WTC11 (cell line): Measurements from ENCODE around the gene KRTAP10-3. TPM values are rescaled to one million over a fixed set of nuclear protein-coding genes. Genes with fewer than 3 reads are reported as not detected.

Source experiments
- ATAC-seq: fragments of 200-7000 bp; cut with Tn5 transposase; 2 replicates; pipeline ENCODE4 v1.10.0; 2021; ENCODE audit warnings: mild to moderate bottlenecking, moderate library complexity
- CTCF ChIA-PET: fragments of 300-600 bp; sonication (Branson Sonifier 250); formaldehyde crosslinking; loops from one replicate; lab custom pipeline; 2021; ENCODE audit warnings: antibody characterized with exemption; lab: Charles Lee
- POLR2A ChIA-PET: fragments of 350-600 bp; sonication (Branson Sonifier 250); formaldehyde crosslinking; loops from one replicate; lab custom pipeline; 2021; ENCODE audit warnings: antibody characterized with exemption; lab: Charles Lee
- DNase-seq: peaks from one replicate; pipeline ENCODE4 v3.0.0; 2021; ENCODE audit warnings: low spot score
- H3K27ac Mint-ChIP-seq: 2 replicates; pipeline ENCODE4 v1.8.0; 2021; ENCODE audit warnings: mixed read lengths
- H3K27me3 Mint-ChIP-seq: 2 replicates; pipeline ENCODE4 v1.8.0; 2021; ENCODE audit warnings: low read depth, mild to moderate bottlenecking, moderate library complexity, mixed read lengths
- H3K36me3 Mint-ChIP-seq: 2 replicates; pipeline ENCODE4 v1.8.0; 2021; ENCODE audit warnings: mixed read lengths
- H3K4me1 Mint-ChIP-seq: 2 replicates; pipeline ENCODE4 v1.8.0; 2022; ENCODE audit warnings: mixed read lengths
- H3K4me3 Mint-ChIP-seq: 2 replicates; pipeline ENCODE4 v1.8.0; 2021; ENCODE audit warnings: mild to moderate bottlenecking, moderate library complexity, mixed read lengths
- H3K9me3 Mint-ChIP-seq: 2 replicates; pipeline ENCODE4 v1.8.0; 2021; ENCODE audit warnings: mixed read lengths
- ATF1 ChIP-seq: sonication (generic); formaldehyde crosslinking; IDR thresholded peaks from 2 replicates; pipeline ENCODE4 v1.8.1; 2023; ENCODE audit warnings: mild to moderate bottlenecking, moderate library complexity, missing genetic modification reagents
- ELF4 ChIP-seq: sonication (generic); formaldehyde crosslinking; IDR thresholded peaks from 2 replicates; pipeline ENCODE4 v1.8.1; 2022; ENCODE audit warnings: low read depth, mild to moderate bottlenecking, moderate library complexity, missing genetic modification reagents
- EMX1 ChIP-seq: fragments of 250-450 bp; sonication (Bioruptor Pico); IDR thresholded peaks from 2 replicates; pipeline ENCODE4 v1.8.0; 2021; ENCODE audit warnings: mild to moderate bottlenecking
- GABPB1 ChIP-seq: sonication (generic); formaldehyde crosslinking; IDR thresholded peaks from 2 replicates; pipeline ENCODE4 v1.8.1; 2023; ENCODE audit warnings: mild to moderate bottlenecking, missing genetic modification reagents
- GRHL2 ChIP-seq: fragments of 250-450 bp; sonication (Bioruptor Pico); IDR thresholded peaks from 2 replicates; pipeline ENCODE4 v1.8.0; 2022; ENCODE audit warnings: mild to moderate bottlenecking, moderate library complexity; ENCODE audit not compliant: insufficient replicate concordance, severe bottlenecking
- JAZF1 ChIP-seq: fragments of 250-450 bp; sonication (Bioruptor Pico); IDR thresholded peaks from 2 replicates; pipeline ENCODE4 v1.9.0; 2021; ENCODE audit warnings: moderate library complexity, mild to moderate bottlenecking, inconsistent platforms
- JUN ChIP-seq: sonication (generic); formaldehyde crosslinking; IDR thresholded peaks from 2 replicates; pipeline ENCODE4 v1.8.0; 2023; ENCODE audit warnings: mild to moderate bottlenecking, missing genetic modification reagents
- NFYB ChIP-seq: sonication (generic); formaldehyde crosslinking; conservative IDR thresholded peaks from 2 replicates; pipeline ENCODE4 v1.8.0; 2022; ENCODE audit warnings: low read depth, missing genetic modification reagents
- PRRX2 ChIP-seq: fragments of 250-450 bp; sonication (Bioruptor Pico); IDR thresholded peaks from 2 replicates; pipeline ENCODE4 v1.8.0; 2021; ENCODE audit warnings: mild to moderate bottlenecking
- RELA ChIP-seq: sonication (generic); formaldehyde crosslinking; IDR thresholded peaks from 2 replicates; pipeline ENCODE4 v1.8.1; 2022; ENCODE audit warnings: missing genetic modification reagents, mild to moderate bottlenecking, borderline replicate concordance
- RORB ChIP-seq: fragments of 250-450 bp; sonication (Bioruptor Pico); IDR thresholded peaks from 2 replicates; pipeline ENCODE4 v1.9.0; 2021; ENCODE audit warnings: mild to moderate bottlenecking
- TEAD4 ChIP-seq: sonication (generic); formaldehyde crosslinking; IDR thresholded peaks from 2 replicates; pipeline ENCODE4 v1.8.0; 2022; ENCODE audit warnings: mild to moderate bottlenecking, missing genetic modification reagents
- ZBTB21 ChIP-seq: sonication (generic); formaldehyde crosslinking; IDR thresholded peaks from 2 replicates; pipeline ENCODE4 v1.8.1; 2023; ENCODE audit warnings: mild to moderate bottlenecking, missing genetic modification reagents, borderline replicate concordance
- ZNF121 ChIP-seq: sonication (generic); formaldehyde crosslinking; IDR thresholded peaks from 2 replicates; pipeline ENCODE4 v1.8.0; 2023; ENCODE audit warnings: missing genetic modification reagents
- total RNA-seq: library from RNA; stranded (reverse); gene quantifications from 3 replicates; pipeline ENCODE4 v1.2.3, GENCODE V29; 2021
- TF ChIP-seq, protein P1 (sequence below): sonication (generic); formaldehyde crosslinking; IDR thresholded peaks from 2 replicates; pipeline ENCODE4 v1.8.1; 2022; ENCODE audit warnings: low read depth, mild to moderate bottlenecking, moderate library complexity, missing genetic modification reagents, borderline replicate concordance
- TF ChIP-seq, protein P2 (sequence below): sonication (generic); formaldehyde crosslinking; IDR thresholded peaks from 2 replicates; pipeline ENCODE4 v1.8.0; 2023; ENCODE audit warnings: missing genetic modification reagents
- TF ChIP-seq, protein P3 (sequence below): sonication (generic); formaldehyde crosslinking; IDR thresholded peaks from 2 replicates; pipeline ENCODE4 v1.8.1; 2022; ENCODE audit warnings: low read depth, missing genetic modification reagents, borderline replicate concordance
- TF ChIP-seq, protein P4 (sequence below): fragments of 250-450 bp; sonication (Bioruptor Pico); IDR thresholded peaks from 2 replicates; pipeline ENCODE4 v1.9.0; 2021; ENCODE audit warnings: mild to moderate bottlenecking
- TF ChIP-seq, protein P5 (sequence below): sonication (generic); formaldehyde crosslinking; IDR thresholded peaks from 2 replicates; pipeline ENCODE4 v1.8.1; 2022; ENCODE audit warnings: mild to moderate bottlenecking, moderate library complexity, missing genetic modification reagents
- TF ChIP-seq, protein P6 (sequence below): sonication (generic); formaldehyde crosslinking; IDR thresholded peaks from 2 replicates; pipeline ENCODE4 v1.8.1; 2023; ENCODE audit warnings: mild to moderate bottlenecking, missing genetic modification reagents, moderate library complexity
- TF ChIP-seq, protein P7 (sequence below): fragments of 200-600 bp; IDR thresholded peaks from 2 replicates; pipeline ENCODE4 v1.8.0; 2022; ENCODE audit warnings: antibody characterized with exemption
- TF ChIP-seq, protein P8 (sequence below): fragments of 250-450 bp; sonication (Bioruptor Pico); conservative IDR thresholded peaks from 2 replicates; pipeline ENCODE4 v1.9.0; 2021; ENCODE audit warnings: mild to moderate bottlenecking

Gene KRTAP10-3
- total RNA-seq, 1 experiment from 2014 or later: not detected

DNA sequence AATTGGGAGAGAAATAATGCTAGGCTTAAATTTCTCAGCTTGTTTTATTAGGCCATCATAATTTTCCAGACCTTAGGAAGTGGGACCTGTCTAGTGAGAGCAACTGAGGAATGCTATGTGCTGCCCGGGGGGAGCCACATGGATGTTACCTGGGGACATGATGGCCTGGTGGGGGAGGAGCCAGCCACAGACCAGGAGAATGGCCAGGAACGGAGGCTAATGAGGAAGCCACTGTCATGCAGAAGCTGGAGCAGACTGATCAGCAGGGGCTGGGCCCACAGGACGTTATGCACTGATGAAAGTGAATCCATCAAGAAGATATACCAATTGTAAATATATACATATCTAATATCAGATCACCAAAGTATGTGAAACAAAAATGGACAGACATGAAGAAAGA, 14.0 kb downstream of the KRTAP10-3 start:
- H3K27me3 Mint-ChIP-seq: peaks cover 5% of the 10 kb centered on the region; the same call in 1 of the 2 replicates
- peaks cover 8% of the 10 kb centered on the region for H3K36me3 Mint-ChIP-seq
- TF ChIP-seq, protein P1, sequence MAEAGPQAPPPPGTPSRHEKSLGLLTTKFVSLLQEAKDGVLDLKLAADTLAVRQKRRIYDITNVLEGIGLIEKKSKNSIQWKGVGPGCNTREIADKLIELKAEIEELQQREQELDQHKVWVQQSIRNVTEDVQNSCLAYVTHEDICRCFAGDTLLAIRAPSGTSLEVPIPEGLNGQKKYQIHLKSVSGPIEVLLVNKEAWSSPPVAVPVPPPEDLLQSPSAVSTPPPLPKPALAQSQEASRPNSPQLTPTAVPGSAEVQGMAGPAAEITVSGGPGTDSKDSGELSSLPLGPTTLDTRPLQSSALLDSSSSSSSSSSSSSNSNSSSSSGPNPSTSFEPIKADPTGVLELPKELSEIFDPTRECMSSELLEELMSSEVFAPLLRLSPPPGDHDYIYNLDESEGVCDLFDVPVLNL: no peak
- no peak for TF ChIP-seq JUN
- TF ChIP-seq ZNF121 (CRISPR knock-in tag): no peak
- TF ChIP-seq, protein P2, sequence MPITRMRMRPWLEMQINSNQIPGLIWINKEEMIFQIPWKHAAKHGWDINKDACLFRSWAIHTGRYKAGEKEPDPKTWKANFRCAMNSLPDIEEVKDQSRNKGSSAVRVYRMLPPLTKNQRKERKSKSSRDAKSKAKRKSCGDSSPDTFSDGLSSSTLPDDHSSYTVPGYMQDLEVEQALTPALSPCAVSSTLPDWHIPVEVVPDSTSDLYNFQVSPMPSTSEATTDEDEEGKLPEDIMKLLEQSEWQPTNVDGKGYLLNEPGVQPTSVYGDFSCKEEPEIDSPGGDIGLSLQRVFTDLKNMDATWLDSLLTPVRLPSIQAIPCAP (CRISPR knock-in tag): no peak
- no peak for TF ChIP-seq GABPB1 (CRISPR knock-in tag)
- no peak for TF ChIP-seq ZBTB21
- no peak for TF ChIP-seq RORB (CRISPR knock-in tag)
- no peak for TF ChIP-seq NFYB (CRISPR knock-in tag)
- TF ChIP-seq, protein P3, sequence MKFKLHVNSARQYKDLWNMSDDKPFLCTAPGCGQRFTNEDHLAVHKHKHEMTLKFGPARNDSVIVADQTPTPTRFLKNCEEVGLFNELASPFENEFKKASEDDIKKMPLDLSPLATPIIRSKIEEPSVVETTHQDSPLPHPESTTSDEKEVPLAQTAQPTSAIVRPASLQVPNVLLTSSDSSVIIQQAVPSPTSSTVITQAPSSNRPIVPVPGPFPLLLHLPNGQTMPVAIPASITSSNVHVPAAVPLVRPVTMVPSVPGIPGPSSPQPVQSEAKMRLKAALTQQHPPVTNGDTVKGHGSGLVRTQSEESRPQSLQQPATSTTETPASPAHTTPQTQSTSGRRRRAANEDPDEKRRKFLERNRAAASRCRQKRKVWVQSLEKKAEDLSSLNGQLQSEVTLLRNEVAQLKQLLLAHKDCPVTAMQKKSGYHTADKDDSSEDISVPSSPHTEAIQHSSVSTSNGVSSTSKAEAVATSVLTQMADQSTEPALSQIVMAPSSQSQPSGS: no peak
- TF ChIP-seq ELF4 (CRISPR knock-in tag): no peak
- no peak for TF ChIP-seq GRHL2 (CRISPR knock-in tag)
- TF ChIP-seq PRRX2: no peak
- ChIA-PET CTCF (interaction anchor here (0.6 kb wide), 1 partner anchor 34 kb away, joined by 3 read pairs; no protein-coding TSS in a partner anchor), POLR2A (no interaction called here)
- peaks cover 20% of the 10 kb centered on the region for H3K9me3 Mint-ChIP-seq
- H3K4me3 Mint-ChIP-seq: no peak overlapping the region
- DNase-seq (no peak), ATAC-seq (no peak)
- H3K27ac Mint-ChIP-seq: no peak overlapping the region
- H3K4me1 Mint-ChIP-seq: peaks cover 28% of the 10 kb centered on the region

DNA sequence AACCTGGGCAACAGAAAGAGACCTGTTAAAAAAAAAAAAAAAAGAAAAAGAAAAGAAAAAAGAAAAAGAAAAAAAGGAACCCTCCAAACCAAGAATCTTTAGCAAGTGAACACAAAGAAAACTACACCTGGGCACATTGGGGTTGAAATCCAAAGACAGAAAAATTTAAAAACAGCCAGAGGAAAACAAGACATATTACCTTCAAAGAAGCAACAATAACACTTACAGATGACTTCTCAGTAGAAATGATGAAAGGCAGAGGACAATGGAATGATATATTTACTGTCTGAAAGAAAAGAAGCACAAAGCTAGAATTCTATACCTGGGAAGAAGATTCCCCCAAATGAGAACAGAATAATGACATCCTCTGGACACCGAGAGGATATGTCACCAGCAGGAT, 15.9 kb downstream of the KRTAP10-3 start:
- CTCF ChIA-PET: no interaction called here
- no peak for ATAC-seq
- no peak for DNase-seq
- Mint-ChIP-seq H3K27ac (no peak overlapping the region), H3K4me1 (peaks cover 9% of the 10 kb centered on the region), H3K27me3 (peaks cover 5% of the 10 kb centered on the region; the same call in 1 of the 2 replicates), H3K4me3 (no peak overlapping the region), H3K36me3 (peaks cover 8% of the 10 kb centered on the region), H3K9me3 (peaks cover 19% of the 10 kb centered on the region)
- TF ChIP-seq, protein P4, sequence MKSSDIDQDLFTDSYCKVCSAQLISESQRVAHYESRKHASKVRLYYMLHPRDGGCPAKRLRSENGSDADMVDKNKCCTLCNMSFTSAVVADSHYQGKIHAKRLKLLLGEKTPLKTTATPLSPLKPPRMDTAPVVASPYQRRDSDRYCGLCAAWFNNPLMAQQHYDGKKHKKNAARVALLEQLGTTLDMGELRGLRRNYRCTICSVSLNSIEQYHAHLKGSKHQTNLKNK (CRISPR knock-in tag): no peak
- TF ChIP-seq EMX1: no peak
- TF ChIP-seq, protein P5, sequence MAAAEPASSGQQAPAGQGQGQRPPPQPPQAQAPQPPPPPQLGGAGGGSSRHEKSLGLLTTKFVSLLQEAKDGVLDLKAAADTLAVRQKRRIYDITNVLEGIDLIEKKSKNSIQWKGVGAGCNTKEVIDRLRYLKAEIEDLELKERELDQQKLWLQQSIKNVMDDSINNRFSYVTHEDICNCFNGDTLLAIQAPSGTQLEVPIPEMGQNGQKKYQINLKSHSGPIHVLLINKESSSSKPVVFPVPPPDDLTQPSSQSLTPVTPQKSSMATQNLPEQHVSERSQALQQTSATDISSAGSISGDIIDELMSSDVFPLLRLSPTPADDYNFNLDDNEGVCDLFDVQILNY (CRISPR knock-in tag): no peak
- TF ChIP-seq TEAD4: no peak
- TF ChIP-seq, protein P6, sequence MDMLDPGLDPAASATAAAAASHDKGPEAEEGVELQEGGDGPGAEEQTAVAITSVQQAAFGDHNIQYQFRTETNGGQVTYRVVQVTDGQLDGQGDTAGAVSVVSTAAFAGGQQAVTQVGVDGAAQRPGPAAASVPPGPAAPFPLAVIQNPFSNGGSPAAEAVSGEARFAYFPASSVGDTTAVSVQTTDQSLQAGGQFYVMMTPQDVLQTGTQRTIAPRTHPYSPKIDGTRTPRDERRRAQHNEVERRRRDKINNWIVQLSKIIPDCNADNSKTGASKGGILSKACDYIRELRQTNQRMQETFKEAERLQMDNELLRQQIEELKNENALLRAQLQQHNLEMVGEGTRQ (CRISPR knock-in tag): no peak
- TF ChIP-seq PRRX2: no peak
- no peak for TF ChIP-seq JAZF1 (CRISPR knock-in tag)
- TF ChIP-seq ATF1 (CRISPR knock-in tag): no peak
- TF ChIP-seq, protein P7, sequence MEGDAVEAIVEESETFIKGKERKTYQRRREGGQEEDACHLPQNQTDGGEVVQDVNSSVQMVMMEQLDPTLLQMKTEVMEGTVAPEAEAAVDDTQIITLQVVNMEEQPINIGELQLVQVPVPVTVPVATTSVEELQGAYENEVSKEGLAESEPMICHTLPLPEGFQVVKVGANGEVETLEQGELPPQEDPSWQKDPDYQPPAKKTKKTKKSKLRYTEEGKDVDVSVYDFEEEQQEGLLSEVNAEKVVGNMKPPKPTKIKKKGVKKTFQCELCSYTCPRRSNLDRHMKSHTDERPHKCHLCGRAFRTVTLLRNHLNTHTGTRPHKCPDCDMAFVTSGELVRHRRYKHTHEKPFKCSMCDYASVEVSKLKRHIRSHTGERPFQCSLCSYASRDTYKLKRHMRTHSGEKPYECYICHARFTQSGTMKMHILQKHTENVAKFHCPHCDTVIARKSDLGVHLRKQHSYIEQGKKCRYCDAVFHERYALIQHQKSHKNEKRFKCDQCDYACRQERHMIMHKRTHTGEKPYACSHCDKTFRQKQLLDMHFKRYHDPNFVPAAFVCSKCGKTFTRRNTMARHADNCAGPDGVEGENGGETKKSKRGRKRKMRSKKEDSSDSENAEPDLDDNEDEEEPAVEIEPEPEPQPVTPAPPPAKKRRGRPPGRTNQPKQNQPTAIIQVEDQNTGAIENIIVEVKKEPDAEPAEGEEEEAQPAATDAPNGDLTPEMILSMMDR: no peak
- TF ChIP-seq, protein P8, sequence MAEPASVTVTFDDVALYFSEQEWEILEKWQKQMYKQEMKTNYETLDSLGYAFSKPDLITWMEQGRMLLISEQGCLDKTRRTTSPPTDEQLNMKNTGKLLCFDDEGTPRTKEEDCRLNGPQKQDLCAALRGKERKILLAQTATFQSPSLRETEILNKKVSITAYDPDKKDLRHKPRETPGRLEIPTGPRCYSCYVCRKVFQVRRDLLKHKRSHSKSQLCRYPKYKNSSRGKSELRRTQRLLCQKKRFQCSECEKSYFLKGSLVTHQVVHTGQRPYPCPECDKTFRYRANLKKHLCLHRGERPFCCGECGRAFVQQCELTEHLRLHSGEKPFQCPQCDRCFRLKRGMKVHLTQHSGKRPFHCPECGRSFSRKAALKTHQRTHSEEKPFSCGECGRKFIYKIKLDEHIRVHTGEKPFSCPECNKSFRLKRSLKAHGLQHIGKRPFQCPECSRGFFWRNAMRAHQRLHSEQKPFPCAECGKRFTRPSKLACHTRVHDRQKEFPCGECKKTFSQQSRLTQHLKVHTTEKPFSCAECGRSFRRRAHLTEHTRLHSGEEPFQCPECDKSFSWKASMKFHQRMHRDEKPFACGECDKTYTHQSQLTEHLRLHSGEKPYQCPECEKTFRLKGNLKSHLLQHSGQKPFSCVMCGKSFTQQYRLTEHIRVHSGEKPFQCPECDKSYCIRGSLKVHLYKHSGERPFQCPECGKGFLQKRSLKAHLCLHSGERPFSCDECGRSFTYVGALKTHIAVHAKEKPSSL: no peak
- TF ChIP-seq RELA (CRISPR knock-in tag): no peak
- POLR2A ChIA-PET: no interaction called here
